Kidney epithelial cell (primary cell): ENCODE results near the gene IGSF9. TPM values are rescaled to one million over a fixed set of nuclear protein-coding genes. Genes with fewer than 3 reads are reported as not detected.

ENCODE experiments used
- DNase-seq: peaks from one replicate; pipeline ENCODE4 v3.0.0-alpha.2; 2010; ENCODE audit warnings: low read depth
- H3K27me3 ChIP-seq: 2 replicates; pipeline ENCODE4 v1.6.0; 2011; ENCODE audit warnings: low read length; ENCODE audit not compliant: control insufficient read depth, insufficient read depth
- H3K36me3 ChIP-seq: 2 replicates; pipeline ENCODE4 v1.5.1; 2011; ENCODE audit warnings: low read length; ENCODE audit not compliant: control insufficient read depth, insufficient read depth
- H3K4me3 ChIP-seq: 2 replicates; pipeline ENCODE4 v1.5.1; 2011; ENCODE audit warnings: low read depth, mild to moderate bottlenecking, control low read depth, low read length
- CTCF ChIP-seq: IDR thresholded peaks from 2 replicates; pipeline ENCODE4 v1.5.1; 2011; ENCODE audit warnings: mild to moderate bottlenecking, moderate library complexity, low read length, control low read depth, inconsistent platforms; ENCODE audit not compliant: insufficient read depth, poor library complexity, severe bottlenecking
- total RNA-seq: library from RNA; depleted of rRNA; stranded (reverse); fragments of >200 nt; gene quantifications from 2 replicates; pipeline ENCODE4 v1.2.3, GENCODE V29; 2015

Gene IGSF9
- total RNA-seq, 1 donor from 2014 or later: 1.7 TPM

GRCh38 chr1:159883134-159883533 lies 62.3 kb downstream of the IGSF9 start:
- Histone ChIP-seq H3K4me3 (no peak overlapping the region), H3K36me3 (no peaks in the 10 kb centered on the region), H3K27me3 (no peaks in the 10 kb centered on the region)
- DNase-seq: no peak
- TF ChIP-seq CTCF: no peak

GRCh38 chr1:159882527-159882862 lies 62.9 kb downstream of the IGSF9 start:
- Histone ChIP-seq H3K4me3 (no peak overlapping the region), H3K36me3 (no peaks in the 10 kb centered on the region), H3K27me3 (no peaks in the 10 kb centered on the region)
- no peak for TF ChIP-seq CTCF
- DNase-seq: no peak

- Histone ChIP-seq H3K27me3 (no peaks in the 10 kb centered on the region), H3K4me3 (no peak overlapping the region), H3K36me3 (no peaks in the 10 kb centered on the region)
- no peak for TF ChIP-seq CTCF
- peak; percentile 100 for DNase-seq
These were observed 63.5 kb downstream of the IGSF9 start for GRCh38 chr1:159881622-159882526.

GRCh38 chr1:159880430-159880829 lies 65.0 kb downstream of the IGSF9 start:
- Histone ChIP-seq H3K36me3 (no peaks in the 10 kb centered on the region), H3K27me3 (no peaks in the 10 kb centered on the region), H3K4me3 (no peak overlapping the region)
- no peak for TF ChIP-seq CTCF
- DNase-seq: no peak

- Histone ChIP-seq H3K27me3 (no peaks in the 10 kb centered on the region), H3K36me3 (no peaks in the 10 kb centered on the region), H3K4me3 (no peak overlapping the region)
- TF ChIP-seq CTCF: no peak
- DNase-seq: no peak
These were observed 65.4 kb downstream of the IGSF9 start for GRCh38 chr1:159879977-159880376.

GRCh38 chr1:159879136-159879535 lies 66.3 kb downstream of the IGSF9 start:
- no peaks in the 10 kb centered on the region for H3K36me3 ChIP-seq
- no peak overlapping the region for H3K4me3 ChIP-seq
- H3K27me3 ChIP-seq: no peaks in the 10 kb centered on the region
- no peak for TF ChIP-seq CTCF
- no peak for DNase-seq
